KMS-11 (cell line): ENCODE results near the gene SYMPK.

Experiments
- H2AFZ ChIP-seq: fragments of 200-600 bp; sonication (generic); 2 replicates; pipeline ENCODE4 v1.6.1; 2016; ENCODE audit warnings: antibody characterized with exemption, mixed run types, low read depth
- H3K27ac ChIP-seq: fragments of 200-600 bp; sonication (generic); 2 replicates; pipeline ENCODE4 v1.6.1; 2016; ENCODE audit warnings: mild to moderate bottlenecking, mixed run types
- H3K27me3 ChIP-seq: fragments of 200-600 bp; sonication (generic); 2 replicates; pipeline ENCODE4 v1.6.1; 2017; ENCODE audit warnings: mild to moderate bottlenecking, low read depth, mixed run types, moderate library complexity; ENCODE audit not compliant: insufficient read depth
- H3K36me3 ChIP-seq: fragments of 200-600 bp; sonication (generic); 2 replicates; pipeline ENCODE4 v1.6.1; 2017; ENCODE audit warnings: mild to moderate bottlenecking, mixed run types; ENCODE audit not compliant: insufficient read depth
- H3K4me1 ChIP-seq: fragments of 200-600 bp; sonication (generic); 2 replicates; pipeline ENCODE4 v1.6.1; 2016; ENCODE audit warnings: mild to moderate bottlenecking, low read depth, mixed run types; ENCODE audit not compliant: poor library complexity, severe bottlenecking
- H3K4me2 ChIP-seq: fragments of 200-600 bp; sonication (generic); 2 replicates; pipeline ENCODE4 v1.7.0; 2016; ENCODE audit warnings: mild to moderate bottlenecking, mixed run types
- H3K4me3 ChIP-seq: fragments of 200-600 bp; sonication (generic); IDR thresholded peaks from 2 replicates; pipeline ENCODE4 v1.6.1; 2017; ENCODE audit warnings: low read depth, low read length, mixed read lengths; ENCODE audit not compliant: insufficient read depth
- H3K79me2 ChIP-seq: fragments of 200-600 bp; sonication (generic); 2 replicates; pipeline ENCODE4 v1.6.1; 2016; ENCODE audit warnings: low read depth, mixed run types; ENCODE audit not compliant: insufficient read depth
- H3K9ac ChIP-seq: fragments of 200-600 bp; sonication (generic); 2 replicates; pipeline ENCODE4 v1.6.1; 2016; ENCODE audit warnings: mild to moderate bottlenecking, mixed run types
- H4K20me1 ChIP-seq: fragments of 200-600 bp; sonication (generic); 2 replicates; pipeline ENCODE4 v1.6.1; 2016; ENCODE audit warnings: mild to moderate bottlenecking, mixed run types; ENCODE audit not compliant: insufficient read depth
- CTCF ChIP-seq: fragments of 200-600 bp; sonication (generic); conservative IDR thresholded peaks from 2 replicates; pipeline ENCODE4 v1.6.1; 2017; ENCODE audit warnings: low read depth, mild to moderate bottlenecking, antibody characterized with exemption, low read length, moderate library complexity, mixed read lengths

Gene SYMPK

GRCh38 chr19:45826934-45827333 lies 36.0 kb downstream of the SYMPK start:
- 0 out of 2 replicates have a peak, but pooled peaks cover under 1% of the 10 kb centered on the region for H3K36me3 ChIP-seq

DNA sequence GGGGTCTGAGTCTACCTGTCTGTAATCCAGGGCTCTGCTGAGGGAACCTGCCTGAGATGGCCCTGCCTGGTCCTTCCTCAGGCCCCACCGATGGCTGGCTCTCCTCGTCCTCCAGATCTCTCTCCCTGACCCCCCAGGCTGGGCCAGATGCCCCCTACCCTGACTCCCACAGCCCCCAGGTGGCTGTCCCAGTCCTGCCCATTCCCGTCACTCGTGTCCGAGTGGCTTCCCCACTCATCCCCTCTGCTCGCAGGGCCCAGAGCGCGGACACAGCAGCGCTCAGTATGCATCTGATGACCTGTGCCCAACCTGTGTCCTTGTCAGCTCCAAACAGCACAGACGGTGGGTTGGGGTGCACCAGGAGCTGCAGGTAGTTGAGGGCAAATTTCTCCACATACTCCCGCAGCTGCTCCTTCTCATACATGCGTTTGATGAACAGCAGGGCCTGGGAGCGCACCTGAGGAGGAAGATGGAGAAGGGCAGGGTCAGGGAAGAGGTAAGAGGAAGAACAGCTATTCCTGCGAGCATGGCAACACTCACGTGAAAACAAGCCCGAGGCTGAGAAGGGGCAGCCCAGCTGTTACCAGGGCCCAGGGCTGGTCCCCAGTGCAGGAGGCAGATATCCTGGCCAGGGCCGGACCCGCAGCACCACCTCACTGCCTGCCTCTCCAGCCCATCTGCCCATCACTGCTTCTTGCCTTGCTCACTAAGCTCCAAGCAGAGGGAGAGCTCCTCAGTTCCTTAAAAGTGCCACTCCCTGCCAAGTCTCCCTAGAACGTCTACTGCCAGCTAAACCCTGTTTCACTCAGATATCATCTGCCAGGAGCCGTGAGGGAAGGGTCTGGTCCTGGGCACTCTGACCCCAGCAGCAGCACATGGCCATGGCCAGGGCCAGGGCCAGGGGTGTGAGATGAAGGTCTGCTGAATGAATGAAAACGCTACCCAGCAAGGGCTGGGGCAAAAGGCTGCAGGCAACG lies 36.7 kb downstream of the SYMPK start:
- TF ChIP-seq CTCF = no peak
- H3K4me1 ChIP-seq = peaks cover 48% of the 10 kb centered on the region
- H3K4me2 ChIP-seq = no peak overlapping the region
- H2AFZ ChIP-seq = no peak overlapping the region
- no peak overlapping the region for H3K4me3 ChIP-seq
- no peaks in the 10 kb centered on the region for H3K27me3 ChIP-seq
- no peaks in the 10 kb centered on the region for H3K79me2 ChIP-seq
- H3K9ac ChIP-seq = no peak overlapping the region
- H3K27ac ChIP-seq = no peak overlapping the region
- H4K20me1 ChIP-seq = no peaks in the 10 kb centered on the region
- H3K36me3 ChIP-seq = no peaks in the 10 kb centered on the region

More at GRCh38 chr19:45826934-45827333, 36.0 kb downstream of the SYMPK start:
- Histone ChIP-seq H3K4me3 (no peak overlapping the region), H4K20me1 (no peaks in the 10 kb centered on the region), H3K27ac (no peak overlapping the region; the same call in 1 of the 2 replicates), H3K27me3 (no peaks in the 10 kb centered on the region), H3K4me1 (peaks cover 48% of the 10 kb centered on the region), H2AFZ (no peak overlapping the region), H3K79me2 (no peaks in the 10 kb centered on the region), H3K9ac (no peak overlapping the region), H3K4me2 (no peak overlapping the region; the same call in 1 of the 2 replicates)
- TF ChIP-seq CTCF = no peak

GRCh38 chr19:45825263-45825605 lies 37.7 kb downstream of the SYMPK start:
- Histone ChIP-seq H3K27me3 (no peaks in the 10 kb centered on the region), H3K36me3 (no peaks in the 10 kb centered on the region), H4K20me1 (no peaks in the 10 kb centered on the region), H3K79me2 (no peaks in the 10 kb centered on the region), H3K9ac (no peak overlapping the region), H3K4me3 (no peak overlapping the region), H3K4me1 (peaks cover 48% of the 10 kb centered on the region), H2AFZ (no peak overlapping the region), H3K4me2 (peak overlapping the region; percentile 14; the same call in 1 of the 2 replicates), H3K27ac (no peak overlapping the region)
- TF ChIP-seq CTCF = no peak

DNA sequence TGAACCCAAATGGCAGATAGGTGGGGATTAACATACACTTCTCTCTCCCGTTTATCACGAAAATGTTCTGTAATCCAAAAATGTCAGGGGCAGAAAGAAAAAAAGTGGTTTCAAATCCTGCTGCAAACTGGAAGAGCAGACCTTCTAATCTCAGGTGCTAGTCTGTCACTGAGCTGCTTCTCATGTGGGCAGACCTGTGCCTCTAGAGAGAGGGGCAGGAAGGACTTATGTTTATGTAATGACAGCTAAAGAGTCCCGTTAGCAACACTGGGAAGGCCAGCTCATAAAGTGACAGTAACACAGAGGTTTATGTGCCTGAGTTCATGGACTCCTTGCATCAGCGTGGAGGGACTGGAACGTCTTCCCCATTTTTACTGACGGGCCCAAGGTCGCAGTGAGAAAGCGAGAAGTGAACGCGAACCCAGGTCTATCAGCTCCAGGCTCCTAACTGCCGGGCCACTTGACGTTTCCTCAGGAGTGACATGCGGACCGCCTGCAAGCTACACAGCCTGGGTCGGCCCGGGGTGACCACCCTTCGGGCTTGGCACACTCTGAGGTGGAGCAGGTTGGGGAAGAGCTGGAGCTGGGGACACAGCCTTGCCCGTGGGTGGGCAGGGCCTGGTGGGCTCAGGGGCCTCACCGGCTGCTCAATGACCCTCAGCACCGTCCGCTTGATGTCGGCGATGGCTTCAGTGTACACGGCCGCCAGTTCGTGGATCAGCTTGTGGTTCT lies 38.2 kb downstream of the SYMPK start:
- peak overlapping the region; percentile 30; the same call in 1 of the 2 replicates for H3K27ac ChIP-seq
- peak overlapping the region; percentile 14; the same call in 1 of the 2 replicates for H3K4me2 ChIP-seq
- H3K27me3 ChIP-seq = no peaks in the 10 kb centered on the region
- H4K20me1 ChIP-seq = no peaks in the 10 kb centered on the region
- no peak for TF ChIP-seq CTCF
- no peaks in the 10 kb centered on the region for H3K36me3 ChIP-seq
- H3K4me3 ChIP-seq = no peak overlapping the region
- H3K4me1 ChIP-seq = peaks cover 48% of the 10 kb centered on the region
- no peak overlapping the region for H2AFZ ChIP-seq
- no peak overlapping the region for H3K9ac ChIP-seq
- H3K79me2 ChIP-seq = no peaks in the 10 kb centered on the region
